Suprapubic skin (tissue), 4 donors: ENCODE measurements around the gene EVX1.

ENCODE experiments used
- EP300 ChIP-seq: sonication (generic); formaldehyde crosslinking; IDR thresholded peaks from one replicate; pipeline ENCODE4 v1.6.1; 2017; ENCODE audit warnings: antibody characterized with exemption
- POLR2A ChIP-seq, 2 donors: fragments of 450-650 bp; IDR thresholded peaks; one replicate each; pipeline ENCODE4 v1.6.1; 2017; ENCODE audit warnings: antibody characterized with exemption in 2 of 2, mild to moderate bottlenecking in 2 of 2, moderate library complexity in 2 of 2
- POLR2AphosphoS5 ChIP-seq, 3 donors: sonication (generic); formaldehyde crosslinking; IDR thresholded peaks; one replicate each; pipeline ENCODE4 v1.6.1; 2017; ENCODE audit warnings: antibody characterized with exemption in 3 of 3
- TF ChIP-seq, protein P1 (sequence below), 2 donors: fragments of 200-600 bp in 1 of 2; fragments of 450-650 bp in 1 of 2; sonication (generic) in 1 of 2; IDR thresholded peaks; one replicate each; pipeline ENCODE4 v1.5.1; 2016 to 2019; ENCODE audit warnings: antibody characterized with exemption in 2 of 2, mild to moderate bottlenecking in 1 of 2, moderate library complexity in 1 of 2

- TF ChIP-seq EP300, result no peak
- TF ChIP-seq, protein P1, sequence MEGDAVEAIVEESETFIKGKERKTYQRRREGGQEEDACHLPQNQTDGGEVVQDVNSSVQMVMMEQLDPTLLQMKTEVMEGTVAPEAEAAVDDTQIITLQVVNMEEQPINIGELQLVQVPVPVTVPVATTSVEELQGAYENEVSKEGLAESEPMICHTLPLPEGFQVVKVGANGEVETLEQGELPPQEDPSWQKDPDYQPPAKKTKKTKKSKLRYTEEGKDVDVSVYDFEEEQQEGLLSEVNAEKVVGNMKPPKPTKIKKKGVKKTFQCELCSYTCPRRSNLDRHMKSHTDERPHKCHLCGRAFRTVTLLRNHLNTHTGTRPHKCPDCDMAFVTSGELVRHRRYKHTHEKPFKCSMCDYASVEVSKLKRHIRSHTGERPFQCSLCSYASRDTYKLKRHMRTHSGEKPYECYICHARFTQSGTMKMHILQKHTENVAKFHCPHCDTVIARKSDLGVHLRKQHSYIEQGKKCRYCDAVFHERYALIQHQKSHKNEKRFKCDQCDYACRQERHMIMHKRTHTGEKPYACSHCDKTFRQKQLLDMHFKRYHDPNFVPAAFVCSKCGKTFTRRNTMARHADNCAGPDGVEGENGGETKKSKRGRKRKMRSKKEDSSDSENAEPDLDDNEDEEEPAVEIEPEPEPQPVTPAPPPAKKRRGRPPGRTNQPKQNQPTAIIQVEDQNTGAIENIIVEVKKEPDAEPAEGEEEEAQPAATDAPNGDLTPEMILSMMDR (IDR thresholded peaks at IDR 0.05), result no peak
- no peak for TF ChIP-seq POLR2AphosphoS5 (IDR thresholded peaks at IDR 0.05)
- no peak for TF ChIP-seq POLR2A (IDR thresholded peaks at IDR 0.05)
Measured at GRCh38 chr7:27199849-27200760, 42.5 kb upstream of the EVX1 start, which contains the start of gene HOXA13.
